ENCODE results near the gene HOXC9.
"Not testable (repeated sequence)": the region's sequence is repeated elsewhere in the genome, so short reads cannot be mapped to it uniquely, and the experiment has no call there.

Gene HOXC9

GRCh38 chr12:54040148-54040494 is 40.2 kb downstream of the HOXC9 start:
- no peak for DNase-seq (ENCODE audit: low read depth)

GRCh38 chr12:54040648-54041047 is 40.7 kb downstream of the HOXC9 start:
- DNase-seq (ENCODE audit: low read depth), result no peak

DNA sequence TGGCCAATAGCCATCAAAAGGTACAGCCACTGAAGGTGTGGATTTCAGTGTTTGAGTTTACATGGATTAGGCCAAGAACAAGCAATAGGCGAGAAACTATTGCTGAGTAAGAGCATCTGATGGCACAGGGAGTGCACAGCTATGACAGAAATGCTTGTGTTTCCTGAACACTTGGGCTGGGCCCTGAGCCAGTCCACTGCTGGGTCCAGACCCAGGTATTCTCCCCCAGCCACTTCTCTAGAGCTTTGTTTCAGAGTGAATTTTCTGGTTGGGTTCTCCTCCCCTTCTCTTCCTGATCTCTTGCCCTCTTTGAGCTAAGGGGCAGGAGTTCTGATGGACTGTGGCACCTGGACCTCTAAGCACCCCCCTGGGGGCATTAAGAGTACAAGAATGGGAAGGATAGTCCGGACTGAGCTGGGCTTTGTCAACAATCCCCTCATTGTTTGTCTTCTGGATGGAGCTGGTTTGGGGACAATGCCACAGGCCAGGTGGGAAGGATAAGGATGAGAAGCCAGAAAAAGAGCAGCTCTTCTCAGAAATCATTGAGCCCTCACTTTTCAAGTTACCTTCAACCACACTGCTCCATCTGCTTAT is 41.2 kb downstream of the HOXC9 start:
- DNase-seq (ENCODE audit: low read depth), result no peak

DNA sequence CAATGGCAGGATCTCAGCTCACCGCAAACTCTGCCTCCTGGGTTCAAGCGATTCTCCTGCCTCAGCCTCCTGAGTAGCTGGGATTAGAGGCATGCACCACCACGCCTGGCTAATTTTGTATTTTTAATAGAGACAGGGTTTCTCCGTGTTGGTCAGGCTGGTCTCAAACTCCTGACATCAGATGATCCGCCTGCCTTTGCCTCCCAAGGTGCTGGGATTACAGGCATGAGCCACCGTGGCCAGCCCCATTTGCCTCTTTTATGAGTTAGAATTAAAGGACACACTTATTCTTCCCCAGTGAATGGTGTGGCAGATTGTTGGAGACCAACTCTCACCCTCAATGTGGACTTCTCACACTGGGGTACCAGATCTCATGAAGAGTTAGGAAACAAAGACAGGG is 42.1 kb downstream of the HOXC9 start:
- not testable (repeated sequence) for DNase-seq (ENCODE audit: low read depth)

- no peak for DNase-seq (ENCODE audit: low read depth)
Measured at GRCh38 chr12:54042970-54043853, 43.3 kb downstream of the HOXC9 start.

GRCh38 chr12:54044425-54045103 is 44.6 kb downstream of the HOXC9 start:
- DNase-seq (ENCODE audit: low read depth), result no peak

DNA sequence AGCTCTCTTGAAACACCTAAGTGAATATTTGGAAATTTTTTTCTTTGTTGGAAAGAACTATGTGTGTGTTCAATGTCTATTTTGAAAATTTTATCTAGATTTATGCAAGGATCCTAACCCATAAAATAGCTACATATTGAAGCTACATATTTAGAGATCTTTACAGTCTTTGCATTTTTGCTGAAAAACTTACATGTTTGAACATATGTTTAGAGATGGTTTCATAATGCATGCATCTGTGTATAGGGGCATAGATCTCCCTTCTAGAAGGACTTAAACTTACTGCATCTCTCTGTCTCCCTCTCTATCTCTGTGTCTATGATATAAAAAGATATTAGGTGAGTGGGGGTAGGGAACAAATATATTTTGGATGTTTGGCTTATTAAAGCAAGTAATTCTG is 45.4 kb downstream of the HOXC9 start:
- DNase-seq (ENCODE audit: low read depth), result no peak

DNA sequence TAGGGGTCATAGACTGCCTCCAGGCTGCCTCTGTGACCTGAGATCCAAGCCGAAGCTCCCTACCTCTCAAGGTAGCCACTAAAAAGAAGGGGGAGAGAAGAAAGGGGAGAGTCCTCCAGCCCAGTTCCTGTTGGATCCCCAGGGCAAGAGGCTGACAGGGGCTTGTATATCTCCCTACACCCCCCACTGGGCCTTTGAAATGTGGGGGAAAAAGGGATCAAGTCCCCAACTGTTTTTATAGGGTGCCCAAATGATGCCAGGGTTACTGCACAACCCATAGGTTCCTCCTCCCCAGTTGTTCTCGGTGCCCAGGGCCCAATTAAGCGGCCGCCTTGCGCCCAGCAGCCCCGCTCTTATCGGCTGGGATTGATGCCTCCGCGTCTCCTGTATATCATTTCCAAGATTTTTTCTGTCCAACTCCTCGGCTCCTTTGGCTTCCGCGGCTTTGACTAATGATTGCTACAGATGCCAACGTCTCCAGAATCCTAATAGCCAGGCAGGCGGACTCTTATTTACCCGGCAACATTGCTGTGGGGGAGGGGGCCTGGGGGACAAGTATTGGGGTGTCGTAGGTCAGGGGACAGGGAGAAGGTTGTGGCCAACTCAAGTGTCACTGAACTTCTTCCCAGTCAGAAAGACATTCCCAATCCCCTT is 46.0 kb downstream of the HOXC9 start:
- DNase-seq (ENCODE audit: low read depth), result no peak

- no peak for DNase-seq (ENCODE audit: low read depth)
Measured at GRCh38 chr12:54046809-54047159, 46.8 kb downstream of the HOXC9 start.

GRCh38 chr12:54047160-54047963 is 47.4 kb downstream of the HOXC9 start:
- no peak for DNase-seq (ENCODE audit: low read depth)

- DNase-seq (ENCODE audit: low read depth), result no peak
Measured at GRCh38 chr12:54047964-54048303, 48.0 kb downstream of the HOXC9 start.

DNA sequence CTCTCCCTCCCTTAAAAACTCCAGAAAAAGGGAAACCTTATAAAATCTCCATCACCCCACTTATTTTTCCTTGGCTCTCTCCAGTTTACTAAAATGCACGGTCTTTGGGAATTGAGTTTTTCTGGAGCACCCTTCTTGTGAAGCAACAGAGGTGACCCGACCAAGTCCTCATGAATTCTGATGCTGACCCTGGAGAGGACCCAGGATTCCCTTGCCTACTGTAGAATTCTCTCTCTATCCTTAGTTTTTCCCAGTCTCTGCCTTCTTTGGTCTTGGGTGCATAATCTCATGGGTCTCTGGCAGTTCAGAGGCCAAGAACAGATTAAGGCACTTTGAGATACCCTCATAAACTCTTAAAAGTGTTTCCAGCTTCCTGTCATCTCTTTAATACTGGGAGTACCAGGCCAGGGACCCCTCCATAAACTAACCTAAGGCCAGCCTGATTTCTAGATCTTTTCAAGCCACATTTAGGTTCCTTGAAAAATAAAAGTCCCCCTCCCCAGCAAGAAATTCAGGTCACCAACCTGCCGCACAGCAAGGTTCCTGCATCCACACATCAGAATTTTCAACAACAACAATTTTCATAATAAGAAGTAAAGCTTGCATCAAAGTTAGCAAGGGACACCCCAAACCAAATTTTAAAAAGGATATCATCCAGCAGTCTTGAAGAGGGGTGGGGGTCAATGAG is 48.6 kb downstream of the HOXC9 start:
- DNase-seq (ENCODE audit: low read depth), result no peak

GRCh38 chr12:54049108-54049507 is 49.1 kb downstream of the HOXC9 start:
- no peak for DNase-seq (ENCODE audit: low read depth)

GRCh38 chr12:54050482-54050810 is 50.5 kb downstream of the HOXC9 start:
- DNase-seq (ENCODE audit: low read depth), result no peak

DNA sequence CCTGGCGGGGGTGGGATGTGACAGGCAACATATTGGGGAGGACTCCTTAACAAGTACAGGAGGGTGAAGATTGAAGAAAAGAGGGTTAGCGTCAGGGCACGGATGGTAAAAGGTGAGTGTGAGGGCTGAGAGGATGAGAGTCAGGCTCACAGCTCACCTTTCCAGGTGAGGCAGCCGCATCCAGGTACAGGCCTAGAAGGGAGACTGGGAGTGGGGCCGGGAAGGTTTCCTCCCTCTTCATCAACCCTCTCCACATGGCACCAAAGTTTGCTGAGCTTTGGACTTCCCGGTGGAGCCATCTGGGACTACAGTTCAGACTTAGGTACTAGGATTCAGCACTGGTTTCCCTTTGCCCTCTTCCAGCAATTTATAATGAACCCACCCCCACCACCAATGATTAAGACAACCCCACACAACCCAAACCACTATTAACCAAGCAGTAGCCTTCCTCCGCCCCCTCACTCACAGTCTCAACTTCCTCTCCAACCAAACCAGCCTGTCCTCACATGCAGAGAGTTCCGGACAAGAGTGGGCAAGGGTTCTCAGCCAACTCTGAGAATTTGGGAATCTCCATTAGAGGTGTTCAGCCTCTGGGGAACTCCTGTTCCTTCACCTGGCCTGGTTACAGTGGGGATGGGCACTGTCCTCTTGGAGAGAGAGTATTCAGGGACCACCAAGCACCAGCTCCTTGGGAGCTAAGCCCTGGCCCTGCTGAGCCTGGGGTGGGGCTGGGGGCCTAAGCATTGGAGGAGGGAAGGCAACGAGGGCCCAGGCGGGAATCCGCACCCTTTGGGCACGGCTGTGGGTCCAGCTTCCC is 51.3 kb downstream of the HOXC9 start:
- no peak for DNase-seq (ENCODE audit: low read depth)

DNA sequence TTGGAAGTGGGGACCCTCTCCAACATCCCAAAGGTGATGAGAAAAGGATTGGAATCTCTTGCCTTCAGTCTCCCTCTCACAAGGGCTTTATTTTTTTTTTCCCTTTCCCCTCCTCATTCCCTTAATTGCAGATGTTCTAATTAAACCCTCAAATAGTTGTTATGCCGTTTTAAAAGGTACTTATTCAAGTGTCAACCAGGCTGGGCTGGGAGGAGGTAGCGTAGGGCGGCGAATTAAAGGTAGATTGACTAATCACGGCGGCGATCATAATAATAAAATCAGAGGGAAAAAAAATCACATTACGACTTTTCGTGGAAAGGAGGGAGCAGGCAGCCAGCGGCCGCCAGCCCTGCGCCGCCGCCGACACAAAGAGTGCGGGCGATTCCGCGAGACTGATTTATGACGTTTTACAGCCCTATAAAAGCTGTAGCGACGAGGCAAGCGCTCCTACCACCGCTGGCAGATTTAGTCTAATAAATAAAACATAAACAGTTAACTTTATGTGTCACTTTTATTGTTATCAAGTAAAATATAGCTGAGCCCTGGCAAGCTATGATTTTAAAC is 52.0 kb downstream of the HOXC9 start:
- DNase-seq (ENCODE audit: low read depth), result no peak

GRCh38 chr12:54052438-54053002 is 52.6 kb downstream of the HOXC9 start:
- no peak for DNase-seq (ENCODE audit: low read depth)

Measured in T follicular helper cell (primary cell).